HUES6 (cell line): ENCODE results near the gene NEUROG2.
"Not testable (repeated sequence)": the region's sequence is repeated elsewhere in the genome, so short reads cannot be mapped to it uniquely, and the experiment has no call there.

Experiments
- H3K27ac ChIP-seq: 2 replicates; pipeline ENCODE4 v1.7.0; 2013; ENCODE audit warnings: low read depth, mild to moderate bottlenecking, low read length, inconsistent platforms
- H3K27me3 ChIP-seq: 2 replicates; pipeline ENCODE4 v1.6.1; 2013; ENCODE audit warnings: low read length; ENCODE audit not compliant: control insufficient read depth, insufficient read depth
- H3K36me3 ChIP-seq: 2 replicates; pipeline ENCODE4 v1.6.1; 2013; ENCODE audit warnings: low read length; ENCODE audit not compliant: control insufficient read depth, insufficient read depth
- H3K4me1 ChIP-seq: 2 replicates; pipeline ENCODE4 v1.6.1; 2013; ENCODE audit warnings: low read length; ENCODE audit not compliant: control insufficient read depth, insufficient read depth
- H3K4me3 ChIP-seq: 2 replicates; pipeline ENCODE4 v1.5.1; 2013; ENCODE audit warnings: low read depth, low read length
- H3K9ac ChIP-seq: one replicate; pipeline ENCODE4 v1.6.1; 2013; ENCODE audit warnings: mild to moderate bottlenecking, low read length
- H3K9me3 ChIP-seq: 2 replicates; pipeline ENCODE4 v1.6.1; 2013; ENCODE audit warnings: low read depth, low read length; ENCODE audit not compliant: control insufficient read depth, insufficient read depth

NEUROG2 gene

DNA sequence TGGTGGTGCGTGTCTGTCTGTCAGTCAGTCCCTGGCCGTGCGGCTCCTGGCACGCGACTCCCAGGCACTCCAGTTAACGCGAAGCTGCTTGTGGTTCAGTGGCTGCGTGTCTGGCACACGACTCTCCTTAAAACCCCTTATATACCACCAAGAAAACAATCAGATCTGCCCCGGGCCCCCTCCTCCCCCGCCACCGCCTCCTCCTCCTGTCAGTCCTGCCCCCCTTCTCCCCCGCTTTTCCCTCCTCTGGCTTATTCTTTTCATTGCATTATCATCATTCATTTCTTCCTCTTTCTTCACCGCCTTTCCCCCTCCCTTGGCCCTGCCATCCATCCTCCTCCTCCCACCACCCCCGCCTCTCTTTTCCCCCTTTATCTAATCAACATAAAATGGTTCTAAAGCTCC lies at the start of gene NEUROG2:
NEUROG2 (minus strand) TSS at position 115 of the 405 bp plus-strand sequence. CDS start 705 bp downstream, outside the sequence.
- Histone ChIP-seq H3K36me3 (no peaks in the 10 kb centered on the region), H3K27me3 (peaks cover 100% of the 10 kb centered on the region), H3K9me3 (no peaks in the 10 kb centered on the region), H3K9ac (no peak within 1 kb of the TSS), H3K27ac (no peak within 1 kb of the TSS), H3K4me1 (peaks cover 38% of the 10 kb centered on the region), H3K4me3 (peak within 1 kb of the TSS; percentile 73)

DNA sequence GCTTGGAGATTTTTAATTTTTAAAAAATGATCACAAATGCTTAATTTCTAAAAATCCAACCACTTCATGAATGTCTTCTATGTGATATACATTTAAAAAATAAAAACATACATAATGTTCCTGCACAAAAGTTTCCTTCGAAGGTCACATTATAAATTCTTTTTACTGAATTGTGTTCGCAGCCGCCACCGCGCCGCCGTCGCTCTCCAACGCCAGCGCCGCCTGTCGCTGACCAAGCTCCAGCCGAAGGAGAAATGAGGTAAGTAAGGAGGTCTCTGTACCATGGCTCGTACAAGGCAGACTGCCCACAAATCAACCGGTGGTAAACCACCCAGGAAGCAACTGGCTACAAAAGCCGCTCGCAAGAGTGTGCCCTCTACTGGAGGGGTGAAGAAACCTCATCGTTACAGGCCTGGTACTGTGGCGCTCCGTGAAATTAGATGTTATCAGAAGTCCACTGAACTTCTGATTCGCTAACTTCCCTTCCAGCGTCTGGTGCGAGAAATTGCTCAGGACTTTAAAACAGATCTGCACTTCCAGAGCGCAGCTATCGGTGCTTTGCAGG lies 48.8 kb upstream of the NEUROG2 start:
- H3K9ac ChIP-seq, result no peak overlapping the region
- H3K4me3 ChIP-seq, result no peak overlapping the region
- peaks cover 18% of the 10 kb centered on the region for H3K36me3 ChIP-seq
- no peak overlapping the region for H3K27ac ChIP-seq
- no peaks in the 10 kb centered on the region for H3K4me1 ChIP-seq
- H3K27me3 ChIP-seq, result no peaks in the 10 kb centered on the region
- no peaks in the 10 kb centered on the region for H3K9me3 ChIP-seq

DNA sequence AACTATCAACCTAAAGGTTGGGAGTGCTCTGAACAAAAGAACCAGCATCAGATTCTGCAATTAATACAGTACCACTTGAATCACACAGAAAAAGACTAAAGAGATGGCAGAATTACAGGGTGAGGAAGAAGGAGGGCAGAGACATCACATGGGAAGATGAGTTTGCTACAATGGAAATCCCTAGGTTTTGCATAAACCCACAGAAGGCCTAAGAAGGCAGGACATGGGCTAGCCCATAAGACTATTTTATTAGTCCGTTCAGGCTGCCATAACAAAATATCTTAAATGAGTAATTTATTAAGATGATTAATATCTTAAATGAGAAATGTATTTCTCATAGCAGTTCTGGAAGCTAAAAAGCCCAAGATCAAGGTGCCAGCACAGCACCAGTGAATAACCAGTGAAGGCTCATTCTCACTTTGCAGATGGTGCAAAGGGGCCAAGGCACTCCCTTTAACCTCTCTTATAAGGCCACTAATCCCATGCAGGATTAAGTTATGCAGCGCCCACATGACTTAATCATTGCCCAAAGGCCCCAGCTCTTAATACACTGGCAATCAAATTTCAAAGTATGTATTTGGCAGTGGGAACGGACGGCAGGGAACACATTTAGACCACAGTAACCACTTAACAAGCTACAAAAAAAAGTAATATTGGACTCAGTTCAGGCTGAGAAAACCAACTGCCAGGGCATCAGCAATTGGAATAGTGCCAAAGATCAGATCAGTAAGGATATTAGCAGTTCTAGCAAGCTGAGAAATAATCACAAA lies 47.6 kb upstream of the NEUROG2 start:
- no peak overlapping the region for H3K4me3 ChIP-seq
- peaks cover 23% of the 10 kb centered on the region for H3K36me3 ChIP-seq
- H3K9me3 ChIP-seq, result no peaks in the 10 kb centered on the region
- H3K27ac ChIP-seq, result no peak overlapping the region
- H3K9ac ChIP-seq, result no peak overlapping the region
- no peaks in the 10 kb centered on the region for H3K4me1 ChIP-seq
- H3K27me3 ChIP-seq, result no peaks in the 10 kb centered on the region

DNA sequence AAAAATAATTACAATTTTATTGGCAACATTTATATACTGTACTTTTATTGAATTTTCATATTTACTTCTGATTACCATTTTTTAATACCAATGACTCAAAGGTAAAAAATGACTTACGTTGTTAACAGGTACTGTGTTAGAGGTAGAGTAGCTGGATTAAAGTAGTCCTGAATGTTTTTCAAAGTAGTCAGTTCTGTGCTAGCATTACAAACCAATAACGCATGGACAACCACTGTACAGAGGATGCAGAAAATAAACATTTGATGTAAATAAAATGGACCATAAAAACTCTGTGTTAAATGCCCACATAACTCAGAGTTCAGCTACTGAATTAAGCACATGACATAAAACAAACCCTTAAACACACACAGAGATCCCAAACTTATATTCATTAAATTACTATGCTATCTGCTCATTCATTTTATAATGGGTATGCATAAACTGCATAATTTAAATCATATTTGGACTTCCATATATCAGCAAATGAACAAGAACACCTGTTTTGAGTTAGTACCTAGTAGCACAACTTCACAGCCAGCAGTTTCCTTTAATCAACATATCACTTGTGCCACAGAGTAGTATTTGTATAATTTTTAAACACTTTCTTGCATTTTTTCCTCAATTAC lies 46.4 kb upstream of the NEUROG2 start:
- no peak overlapping the region for H3K4me3 ChIP-seq

DNA sequence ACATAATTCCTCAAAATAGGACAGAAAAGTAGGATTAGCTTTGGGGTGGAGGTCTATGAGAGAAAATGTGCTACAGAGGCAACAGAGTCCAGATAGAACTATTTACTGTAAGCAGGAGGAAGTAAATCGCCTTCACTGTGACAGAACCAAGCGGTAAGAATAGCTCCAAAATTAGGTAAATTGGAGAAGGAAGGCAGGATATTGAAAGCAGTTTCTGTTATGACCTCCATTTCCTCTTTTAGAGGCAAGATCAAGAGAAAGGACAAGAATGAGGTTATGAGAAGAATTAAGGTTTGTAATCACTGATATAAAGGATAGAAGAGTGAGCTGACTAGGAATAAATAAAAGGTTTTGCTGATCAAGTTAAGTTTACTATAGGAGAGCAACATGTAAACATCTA lies 44.1 kb upstream of the NEUROG2 start:
- Histone ChIP-seq H3K4me3 (no peak overlapping the region), H3K9ac (no peak overlapping the region), H3K27ac (no peak overlapping the region), H3K27me3 (no peaks in the 10 kb centered on the region), H3K9me3 (no peaks in the 10 kb centered on the region), H3K4me1 (no peaks in the 10 kb centered on the region), H3K36me3 (peaks cover 30% of the 10 kb centered on the region)

More for the DNA sequence above, 46.4 kb upstream of the NEUROG2 start:
- no peaks in the 10 kb centered on the region for H3K4me1 ChIP-seq
- H3K27me3 ChIP-seq, result no peaks in the 10 kb centered on the region
- peaks cover 30% of the 10 kb centered on the region for H3K36me3 ChIP-seq
- H3K9me3 ChIP-seq, result no peaks in the 10 kb centered on the region
- H3K9ac ChIP-seq, result no peak overlapping the region
- no peak overlapping the region for H3K27ac ChIP-seq

DNA sequence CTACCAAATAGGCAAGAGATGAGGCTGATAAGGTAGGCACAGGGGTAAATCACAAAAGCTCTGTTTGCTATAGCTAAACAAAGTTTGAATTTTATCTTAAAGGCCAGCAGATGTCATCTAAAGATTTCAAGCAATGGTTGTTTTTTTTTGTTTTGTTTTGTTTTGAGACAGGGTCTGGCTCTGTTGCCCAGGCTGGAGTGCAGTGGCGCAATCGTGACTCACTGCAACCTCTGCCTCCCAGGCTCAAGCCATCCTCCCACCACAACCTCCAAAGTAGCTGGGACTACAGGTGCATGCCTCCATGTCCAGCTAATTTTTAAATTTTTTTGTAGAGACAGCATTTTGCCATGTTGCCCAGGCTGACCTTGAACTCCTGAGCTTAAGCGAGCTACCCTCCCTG lies 43.1 kb upstream of the NEUROG2 start:
- H3K27ac ChIP-seq, result no peak overlapping the region
- H3K27me3 ChIP-seq, result no peaks in the 10 kb centered on the region
- peaks cover 37% of the 10 kb centered on the region for H3K36me3 ChIP-seq
- no peaks in the 10 kb centered on the region for H3K4me1 ChIP-seq
- no peak overlapping the region for H3K9ac ChIP-seq
- no peak overlapping the region for H3K4me3 ChIP-seq
- H3K9me3 ChIP-seq, result no peaks in the 10 kb centered on the region

DNA sequence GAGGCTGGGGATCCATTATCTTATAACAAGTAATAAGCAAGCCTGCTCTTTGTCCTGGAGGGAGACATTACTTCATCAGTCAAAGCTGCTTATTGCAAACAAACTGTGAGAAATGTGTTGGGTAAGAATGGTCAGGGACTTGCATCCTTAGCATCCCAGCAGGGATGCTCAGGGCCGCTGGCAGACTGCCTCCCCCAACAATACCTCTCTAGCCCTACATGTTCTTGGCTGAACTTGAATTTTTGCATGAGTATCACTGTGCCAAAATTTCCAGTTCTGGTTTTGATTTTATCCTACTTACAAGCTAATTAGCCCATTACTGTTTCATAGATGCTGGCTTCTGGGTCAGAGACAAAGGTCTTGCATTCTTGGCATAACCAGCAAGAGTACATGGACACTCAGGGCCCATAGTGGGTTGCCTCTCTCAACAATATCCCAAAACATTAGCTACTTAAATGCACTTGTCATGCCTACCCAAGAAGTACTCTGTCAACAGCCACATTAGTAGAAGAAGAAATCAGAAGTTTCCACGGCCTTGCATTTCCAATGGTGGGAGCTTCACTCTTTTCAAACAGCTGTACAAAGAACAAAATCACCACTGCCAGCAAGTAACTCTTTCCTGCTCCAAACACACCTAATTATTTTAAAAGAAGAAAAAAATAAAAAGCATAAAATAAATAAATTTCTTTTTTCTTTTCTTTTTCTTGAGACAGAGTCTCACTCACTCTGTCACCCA lies 41.9 kb upstream of the NEUROG2 start:
- Histone ChIP-seq H3K27ac (no peak overlapping the region), H3K4me3 (no peak overlapping the region), H3K9ac (no peak overlapping the region), H3K9me3 (no peaks in the 10 kb centered on the region), H3K27me3 (no peaks in the 10 kb centered on the region), H3K36me3 (peaks cover 46% of the 10 kb centered on the region), H3K4me1 (no peaks in the 10 kb centered on the region)

DNA sequence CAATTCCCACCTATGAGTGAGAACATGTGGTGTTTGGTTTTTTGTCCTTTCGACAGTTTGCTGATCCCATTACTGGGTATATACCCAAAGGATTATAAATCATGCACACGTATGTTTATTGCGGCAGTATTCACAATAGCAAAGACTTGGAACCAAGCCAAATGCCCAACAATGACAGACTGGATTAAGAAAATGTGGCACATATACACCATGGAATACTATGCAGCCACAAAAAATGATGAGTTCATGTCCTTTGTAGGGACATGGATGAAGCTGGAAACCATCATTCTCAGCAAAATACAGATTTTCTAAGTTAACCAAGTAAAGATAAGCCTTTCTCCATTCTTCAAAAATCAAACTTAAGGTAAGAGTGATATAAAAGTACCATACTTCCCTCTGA lies 38.3 kb upstream of the NEUROG2 start:
- not testable (repeated sequence) for H3K9ac ChIP-seq, H3K27ac ChIP-seq, H3K9me3 ChIP-seq, H3K27me3 ChIP-seq, H3K4me3 ChIP-seq, H3K4me1 ChIP-seq
- peaks cover 37% of the 10 kb centered on the region for H3K36me3 ChIP-seq

DNA sequence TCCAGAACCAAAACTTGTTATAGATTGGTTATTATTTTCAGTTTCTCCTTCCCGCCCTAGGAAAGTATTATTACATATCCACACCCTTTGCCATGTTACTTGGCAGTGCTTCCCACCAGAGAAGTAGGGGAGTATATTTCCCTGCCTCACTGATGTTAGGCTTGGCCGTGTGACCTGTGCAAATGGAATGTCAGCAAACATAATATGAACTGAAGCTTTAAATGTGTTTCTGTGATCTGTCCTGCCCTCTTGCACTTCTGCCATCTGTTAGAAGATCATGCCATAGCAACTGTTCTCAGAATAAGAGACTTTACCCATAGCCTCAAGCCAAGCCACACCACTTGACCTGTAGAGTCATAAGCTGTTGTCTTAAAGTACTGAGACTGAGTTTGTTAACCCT lies 36.7 kb upstream of the NEUROG2 start:
- H3K4me1 ChIP-seq, result no peaks in the 10 kb centered on the region
- no peak overlapping the region for H3K27ac ChIP-seq
- H3K36me3 ChIP-seq, result peaks cover 33% of the 10 kb centered on the region
- no peak overlapping the region for H3K4me3 ChIP-seq
- H3K9me3 ChIP-seq, result no peaks in the 10 kb centered on the region
- H3K9ac ChIP-seq, result no peak overlapping the region
- H3K27me3 ChIP-seq, result no peaks in the 10 kb centered on the region

DNA sequence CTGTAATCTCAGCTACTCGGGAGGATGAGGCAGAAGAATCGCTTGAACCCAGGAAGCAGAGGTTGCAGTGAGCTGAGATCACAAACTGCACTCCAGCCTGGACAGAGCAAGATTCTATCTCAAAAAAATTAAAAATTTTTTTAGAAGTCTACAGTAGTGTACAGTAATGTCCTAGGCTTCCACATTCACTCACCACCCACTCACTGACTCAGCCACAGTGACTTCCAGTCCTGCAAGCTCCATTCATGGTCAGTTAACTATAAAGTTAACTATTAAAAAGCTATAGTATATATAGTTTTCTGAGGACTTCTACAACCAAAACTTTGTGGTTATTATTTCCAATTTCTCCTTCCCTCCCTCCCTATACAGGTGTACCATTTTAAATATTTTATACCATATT lies 34.7 kb upstream of the NEUROG2 start:
- Histone ChIP-seq H3K36me3 (peaks cover 37% of the 10 kb centered on the region), H3K9ac (no peak overlapping the region), H3K4me3 (no peak overlapping the region), H3K27me3 (no peaks in the 10 kb centered on the region), H3K4me1 (no peaks in the 10 kb centered on the region), H3K9me3 (no peaks in the 10 kb centered on the region), H3K27ac (no peak overlapping the region)

DNA sequence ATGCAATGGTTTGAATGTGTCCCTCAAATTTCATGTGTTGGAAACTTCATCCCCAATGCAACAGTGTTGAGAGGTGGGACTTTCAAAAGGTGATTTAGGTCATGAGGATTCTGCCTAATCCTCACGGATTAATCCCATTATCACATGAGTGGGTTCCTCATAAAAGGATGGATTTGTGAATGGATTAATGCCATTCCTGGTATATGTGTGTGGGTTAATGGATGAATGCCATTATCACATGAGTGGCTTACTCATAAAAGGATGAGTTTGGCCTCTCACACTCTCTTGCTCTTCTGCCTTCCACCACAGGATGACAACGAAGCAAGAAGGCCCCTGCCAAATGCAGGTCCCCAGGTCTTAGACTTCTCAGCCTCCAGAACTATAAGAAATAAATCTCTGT lies 30.5 kb upstream of the NEUROG2 start:
- peaks cover 18% of the 10 kb centered on the region for H3K36me3 ChIP-seq

More for the DNA sequence above, 30.5 kb upstream of the NEUROG2 start:
- Histone ChIP-seq H3K9ac (no peak overlapping the region), H3K27ac (no peak overlapping the region), H3K9me3 (no peaks in the 10 kb centered on the region), H3K4me1 (no peaks in the 10 kb centered on the region), H3K27me3 (no peaks in the 10 kb centered on the region), H3K4me3 (no peak overlapping the region)
